Astrocyte of the spinal cord (primary cell): Measurements from ENCODE around the gene TSPAN32.
"Not testable (repeated sequence)": the region's sequence is repeated elsewhere in the genome, so short reads cannot be mapped to it uniquely, and the experiment has no call there.

ENCODE experiments used
- DNase-seq: peaks from one replicate; pipeline ENCODE4 v3.0.0; 2011; ENCODE audit warnings: low read depth, low spot score
- H3K4me3 ChIP-seq: 2 replicates; pipeline ENCODE4 v1.5.1; 2011; ENCODE audit warnings: low read depth, mild to moderate bottlenecking, low read length, moderate library complexity
- CTCF ChIP-seq: IDR thresholded peaks from 2 replicates; pipeline ENCODE4 v1.5.1; 2012; ENCODE audit warnings: low read depth, mild to moderate bottlenecking, low read length, inconsistent platforms
- in situ Hi-C: cut with HindIII; loops from 2 replicates; pipeline ENCODE4 v1.10.0; 2017; ENCODE audit warnings: low sequenced_read_pairs

Gene TSPAN32

GRCh38 chr11:2359557-2359956, 57.7 kb downstream of the TSPAN32 start:
- no peak overlapping the region for H3K4me3 ChIP-seq
- no peak for TF ChIP-seq CTCF
- in situ Hi-C loops, result no loop called here
- no peak for DNase-seq

GRCh38 chr11:2360081-2360642, 58.3 kb downstream of the TSPAN32 start:
- in situ Hi-C loops, result no loop called here
- no peak overlapping the region for H3K4me3 ChIP-seq
- DNase-seq, result no peak
- TF ChIP-seq CTCF, result no peak

- in situ Hi-C loops, result no loop called here
- no peak for DNase-seq
- no peak overlapping the region for H3K4me3 ChIP-seq
- TF ChIP-seq CTCF, result no peak
Measured at GRCh38 chr11:2361565-2361964, 59.8 kb downstream of the TSPAN32 start.

- no peak overlapping the region for H3K4me3 ChIP-seq
- TF ChIP-seq CTCF, result no peak
- DNase-seq, result no peak
- in situ Hi-C loops, result no loop called here
Measured at GRCh38 chr11:2362414-2362813, 60.6 kb downstream of the TSPAN32 start.

GRCh38 chr11:2363130-2363529, 61.3 kb downstream of the TSPAN32 start:
- DNase-seq, result no peak
- in situ Hi-C loops, result no loop called here
- no peak for TF ChIP-seq CTCF
- no peak overlapping the region for H3K4me3 ChIP-seq

- no peak overlapping the region for H3K4me3 ChIP-seq
- TF ChIP-seq CTCF, result no peak
- DNase-seq, result no peak
- in situ Hi-C loops, result no loop called here
Measured at GRCh38 chr11:2363577-2364370, 62.0 kb downstream of the TSPAN32 start.

GRCh38 chr11:2364386-2364785, 62.6 kb downstream of the TSPAN32 start:
- DNase-seq, H3K4me3 ChIP-seq, in situ Hi-C loops: not testable (repeated sequence)
